Measurements from ENCODE around the gene TMEM9B. TPM values are rescaled to one million over a fixed set of nuclear protein-coding genes. Genes with fewer than 3 reads are reported as not detected.

TMEM9B gene
- total and polyA plus RNA-seq, 11 donors = 38.8 to 79.5 (median 46.5) TPM

DNA sequence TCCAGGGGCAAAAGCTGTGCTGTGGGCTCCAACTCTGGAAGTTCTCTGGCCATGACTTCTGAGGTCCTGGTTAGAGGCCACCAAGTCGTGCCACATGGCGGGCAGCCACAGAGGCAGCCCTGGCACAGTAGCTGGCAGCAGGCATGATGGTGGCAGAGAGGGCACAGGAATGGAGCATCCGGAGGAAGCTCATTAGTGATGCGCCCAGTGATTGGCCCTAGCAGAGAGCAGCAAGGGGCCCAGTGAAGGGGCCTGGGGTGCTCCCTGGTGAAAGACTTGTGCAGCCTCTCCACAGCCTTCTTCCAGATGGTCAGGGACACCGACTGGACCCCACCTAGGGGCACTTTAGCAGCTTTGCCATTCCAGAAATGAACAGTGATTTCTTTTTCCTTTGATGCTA lies 38.5 kb downstream of the TMEM9B start:
- no peak for DNase-seq
- Histone ChIP-seq H3K27me3 (no peaks in the 10 kb centered on the region), H3K4me1 (no peaks in the 10 kb centered on the region), H3K36me3 (peaks cover 0 to 31% (median 28%) of the 10 kb centered on the region in 9 donors), H3K9me3 (no peaks in the 10 kb centered on the region), H3K4me3 (no peak overlapping the region), H3K27ac (no peak overlapping the region)
- WGBS, 4 donors = 95 to 99% (median 96%) methylated on average over 4 to 5 of the region's 5 CpGs
- no peak for ATAC-seq
- TF ChIP-seq, protein P1, sequence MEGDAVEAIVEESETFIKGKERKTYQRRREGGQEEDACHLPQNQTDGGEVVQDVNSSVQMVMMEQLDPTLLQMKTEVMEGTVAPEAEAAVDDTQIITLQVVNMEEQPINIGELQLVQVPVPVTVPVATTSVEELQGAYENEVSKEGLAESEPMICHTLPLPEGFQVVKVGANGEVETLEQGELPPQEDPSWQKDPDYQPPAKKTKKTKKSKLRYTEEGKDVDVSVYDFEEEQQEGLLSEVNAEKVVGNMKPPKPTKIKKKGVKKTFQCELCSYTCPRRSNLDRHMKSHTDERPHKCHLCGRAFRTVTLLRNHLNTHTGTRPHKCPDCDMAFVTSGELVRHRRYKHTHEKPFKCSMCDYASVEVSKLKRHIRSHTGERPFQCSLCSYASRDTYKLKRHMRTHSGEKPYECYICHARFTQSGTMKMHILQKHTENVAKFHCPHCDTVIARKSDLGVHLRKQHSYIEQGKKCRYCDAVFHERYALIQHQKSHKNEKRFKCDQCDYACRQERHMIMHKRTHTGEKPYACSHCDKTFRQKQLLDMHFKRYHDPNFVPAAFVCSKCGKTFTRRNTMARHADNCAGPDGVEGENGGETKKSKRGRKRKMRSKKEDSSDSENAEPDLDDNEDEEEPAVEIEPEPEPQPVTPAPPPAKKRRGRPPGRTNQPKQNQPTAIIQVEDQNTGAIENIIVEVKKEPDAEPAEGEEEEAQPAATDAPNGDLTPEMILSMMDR (IDR thresholded peaks at IDR 0.05) = no peak
- no peak for TF ChIP-seq POLR2A (IDR thresholded peaks at IDR 0.05)
- intact Hi-C loops (cut with DNase I) = no loop called here

DNA sequence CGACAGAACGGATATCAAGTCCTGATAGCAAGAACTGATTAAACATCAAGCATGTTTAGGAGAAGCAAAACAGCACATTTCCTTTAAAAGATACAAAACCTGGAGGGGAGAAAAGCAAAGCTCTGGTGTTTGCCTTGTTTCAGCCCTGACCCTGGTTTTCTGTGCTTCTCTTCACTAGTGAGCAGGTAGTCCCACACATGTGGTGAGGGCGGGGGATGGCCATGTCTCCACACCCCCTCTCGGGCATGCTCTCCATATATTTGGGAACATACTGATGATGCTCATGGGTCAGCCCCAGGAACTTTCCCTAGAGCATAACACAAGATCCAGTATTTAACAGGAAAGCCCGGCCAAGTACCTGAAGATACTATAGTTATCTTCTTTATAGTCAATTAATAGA lies 41.6 kb downstream of the TMEM9B start:
- Histone ChIP-seq H3K27me3 (no peaks in the 10 kb centered on the region), H3K36me3 (peaks cover 0 to 61% (median 57%) of the 10 kb centered on the region in 9 donors), H3K27ac (no peak overlapping the region), H3K4me3 (no peak overlapping the region), H3K4me1 (peaks cover 0 to 4% (median 0%) of the 10 kb centered on the region in 12 donors), H3K9me3 (no peaks in the 10 kb centered on the region)
- TF ChIP-seq, protein P1 (IDR thresholded peaks at IDR 0.05) = no peak
- TF ChIP-seq POLR2A (IDR thresholded peaks at IDR 0.05) = no peak
- ATAC-seq (no peak), DNase-seq (no peak)
- WGBS, 4 donors = 82 to 86% (median 83%) methylated on average over 5 of the region's 5 CpGs
- intact Hi-C loops (cut with DNase I) = no loop called here

DNA sequence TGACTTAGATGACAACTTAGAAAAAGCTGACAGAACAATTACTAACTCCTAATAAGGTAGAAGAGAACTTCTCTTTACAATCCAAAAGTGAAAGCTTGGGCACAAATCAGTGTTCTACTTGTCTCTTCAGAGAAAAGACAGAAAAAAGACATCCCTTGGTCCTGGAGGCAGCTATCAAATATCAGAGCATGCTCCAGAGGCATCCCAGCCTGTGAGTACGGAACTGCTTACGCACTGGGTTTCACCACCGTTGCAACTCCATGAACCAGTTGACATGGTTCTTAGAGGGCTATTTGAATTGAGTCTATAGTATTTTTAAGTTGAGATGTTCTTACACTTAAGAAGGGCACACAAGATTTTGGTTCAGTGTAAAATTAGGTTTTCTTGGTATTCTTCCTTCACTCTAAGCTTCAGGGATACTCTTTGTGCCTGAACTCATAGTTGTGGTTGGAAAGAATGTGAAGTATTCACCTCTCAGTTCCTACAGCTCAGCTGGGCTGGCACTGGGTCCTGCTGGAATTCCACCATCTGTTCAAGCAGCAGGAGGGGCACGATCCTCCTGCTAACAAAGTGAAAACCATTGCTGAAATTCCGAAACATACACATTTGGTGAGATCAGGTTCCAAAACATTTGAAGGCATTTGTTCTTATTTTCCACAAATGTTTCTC lies 47.0 kb downstream of the TMEM9B start:
- TF ChIP-seq, protein P1 (IDR thresholded peaks at IDR 0.05) = no peak
- no peak for TF ChIP-seq POLR2A (IDR thresholded peaks at IDR 0.05)
- Histone ChIP-seq H3K27ac (peak overlapping the region in 7 of 12 donors; percentile 3 to 49 (median 27)), H3K4me1 (peaks cover 0 to 41% (median 30%) of the 10 kb centered on the region in 12 donors), H3K27me3 (no peaks in the 10 kb centered on the region), H3K4me3 (no peak overlapping the region), H3K9me3 (no peaks in the 10 kb centered on the region), H3K36me3 (peaks cover 0 to 73% (median 63%) of the 10 kb centered on the region in 9 donors)
- ATAC-seq (peak in 3 of 4 donors; percentile 39 to 64 (median 59)), DNase-seq (peak in 1 of 5 donors; percentile 36)
- intact Hi-C loops (cut with DNase I) = loop anchor here in 7 of 10 donors (5.0 to 10.0 kb wide), 8 partner anchors 35 to 220 kb away; partner anchors contain the start of gene TMEM9B (in 1 of the 7)
- WGBS, 4 donors = 37 to 70% (median 62%) methylated on average over 5 of the region's 5 CpGs

DNA sequence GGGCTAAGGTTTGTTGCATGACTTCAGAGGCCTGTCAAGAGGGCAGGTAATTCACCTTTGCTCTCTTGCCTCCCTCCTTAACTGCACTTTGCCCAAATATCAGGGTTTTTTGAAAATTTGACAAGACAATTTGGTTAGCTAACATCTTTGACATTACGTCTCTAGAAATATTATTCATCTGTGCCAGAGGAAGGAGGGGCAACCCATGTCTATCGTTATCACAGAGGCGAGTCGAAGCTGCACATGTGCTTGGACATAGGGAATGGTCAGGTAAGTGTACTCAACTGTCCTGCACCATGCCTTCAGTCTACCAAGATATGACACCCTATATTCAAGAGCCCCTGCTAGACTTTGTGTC lies 49.6 kb downstream of the TMEM9B start:
- WGBS, 4 donors = 30 to 42% (median 37%) methylated on average over 4 of the region's 4 CpGs
- intact Hi-C loops (cut with DNase I) = loop anchor here (2.0 to 10.0 kb wide), 13 partner anchors 38 to 232 kb away; partner anchors contain the start of genes TMEM9B (in 7 of the 10), RPL27A (in 3 of the 10) and TRIM66 (in 3 of the 10)
- DNase-seq (no peak), ATAC-seq (no peak)
- H3K4me1 ChIP-seq = peaks cover 0 to 56% (median 38%) of the 10 kb centered on the region in 12 donors
- H3K9me3 ChIP-seq = no peaks in the 10 kb centered on the region
- TF ChIP-seq, protein P1 (IDR thresholded peaks at IDR 0.05) = peak in 2 of 12 donors; percentile 1 to 6
- TF ChIP-seq POLR2A (IDR thresholded peaks at IDR 0.05) = no peak
- H3K36me3 ChIP-seq = peaks cover 0 to 47% (median 37%) of the 10 kb centered on the region in 9 donors
- no peaks in the 10 kb centered on the region for H3K27me3 ChIP-seq
- peak overlapping the region in 7 of 12 donors; percentile 9 to 39 (median 22) for H3K4me3 ChIP-seq
- H3K27ac ChIP-seq = peak overlapping the region in 6 of 12 donors; percentile 45 to 81 (median 68)
